ENCODE results near the gene INTS6. TPM values are rescaled to one million over a fixed set of nuclear protein-coding genes. Genes with fewer than 3 reads are reported as not detected.

Gene INTS6
- total RNA-seq, 1 experiment from 2014 or later = 27.2 TPM

GRCh38 chr13:51456510-51456909 is 3.7 kb upstream of the INTS6 start (continued):
- TF ChIP-seq FOXP4 (CRISPR knock-in tag; IDR thresholded peaks at IDR 0.05) (no peak), NR2C2 (CRISPR knock-in tag; IDR thresholded peaks at IDR 0.05) (no peak)

- Mint-ChIP-seq H3K4me3 (no peak overlapping the region), H3K27ac (no peak overlapping the region), H3K4me1 (peaks cover 16% of the 10 kb centered on the region), H3K9me3 (peaks cover 18% of the 10 kb centered on the region), H3K36me3 (peaks cover 31% of the 10 kb centered on the region), H3K27me3 (ENCODE audit: low read depth) (no peaks in the 10 kb centered on the region; the same call in 1 of the 2 replicates)
- ChIA-PET POLR2A (no interaction called here), CTCF (interaction anchor here (0.9 kb wide), 1 partner anchor 11 kb away, joined by 3 read pairs; no protein-coding TSS in a partner anchor)
- TF ChIP-seq GRHL2 (CRISPR knock-in tag; IDR thresholded peaks at IDR 0.05; ENCODE audit: insufficient replicate concordance, severe bottlenecking) (no peak), ZNF425 (CRISPR knock-in tag; conservative IDR thresholded peaks at IDR 0.05) (no peak), MLX (CRISPR knock-in tag; IDR thresholded peaks at IDR 0.05) (no peak), JUN (CRISPR knock-in tag; IDR thresholded peaks at IDR 0.05) (no peak), MYBL2 (CRISPR knock-in tag; IDR thresholded peaks at IDR 0.05) (no peak), ESRRA (CRISPR knock-in tag; IDR thresholded peaks at IDR 0.05; ENCODE audit: borderline replicate concordance) (no peak), ZNF532 (CRISPR knock-in tag; IDR thresholded peaks at IDR 0.05; ENCODE audit: borderline replicate concordance) (no peak), ZBTB43 (CRISPR knock-in tag; IDR thresholded peaks at IDR 0.05) (no peak), MAX (CRISPR knock-in tag; IDR thresholded peaks at IDR 0.05) (no peak), E2F4 (CRISPR knock-in tag; IDR thresholded peaks at IDR 0.05; ENCODE audit: borderline replicate concordance, low read depth) (no peak), SMAD4 (CRISPR knock-in tag; IDR thresholded peaks at IDR 0.05) (no peak)
- DNase-seq (ENCODE audit: low spot score) = no peak
- no peak for ATAC-seq
Observed at GRCh38 chr13:51455532-51455931, 2.7 kb upstream of the INTS6 start.
